Measurements from ENCODE around the gene SUPT3H. TPM values are rescaled to one million over a fixed set of nuclear protein-coding genes. Genes with fewer than 3 reads are reported as not detected.

SUPT3H gene
- total RNA-seq, 1 donor from 2014 or later = 6.7 TPM

DNA sequence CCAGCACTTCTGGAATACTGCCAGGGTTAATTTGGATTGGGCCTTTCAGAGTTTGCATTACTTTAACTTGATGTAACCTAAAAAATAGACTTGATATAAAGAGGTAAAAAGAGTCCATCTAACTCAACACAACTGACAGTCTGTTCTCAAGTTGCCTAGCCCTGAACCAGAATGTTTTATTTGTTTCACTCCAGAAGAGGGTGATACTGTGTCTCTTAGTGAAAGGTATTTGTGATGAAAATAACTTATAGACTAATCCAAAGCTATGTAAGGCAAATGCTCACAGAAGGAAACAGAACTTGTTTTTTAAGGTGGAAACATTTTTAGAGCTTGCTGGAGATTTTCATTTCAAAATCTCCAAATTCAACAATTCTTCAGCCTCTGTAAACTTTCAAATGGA lies 518.7 kb downstream of the SUPT3H start:
- ATAC-seq = no peak
- TF ChIP-seq, protein P1, sequence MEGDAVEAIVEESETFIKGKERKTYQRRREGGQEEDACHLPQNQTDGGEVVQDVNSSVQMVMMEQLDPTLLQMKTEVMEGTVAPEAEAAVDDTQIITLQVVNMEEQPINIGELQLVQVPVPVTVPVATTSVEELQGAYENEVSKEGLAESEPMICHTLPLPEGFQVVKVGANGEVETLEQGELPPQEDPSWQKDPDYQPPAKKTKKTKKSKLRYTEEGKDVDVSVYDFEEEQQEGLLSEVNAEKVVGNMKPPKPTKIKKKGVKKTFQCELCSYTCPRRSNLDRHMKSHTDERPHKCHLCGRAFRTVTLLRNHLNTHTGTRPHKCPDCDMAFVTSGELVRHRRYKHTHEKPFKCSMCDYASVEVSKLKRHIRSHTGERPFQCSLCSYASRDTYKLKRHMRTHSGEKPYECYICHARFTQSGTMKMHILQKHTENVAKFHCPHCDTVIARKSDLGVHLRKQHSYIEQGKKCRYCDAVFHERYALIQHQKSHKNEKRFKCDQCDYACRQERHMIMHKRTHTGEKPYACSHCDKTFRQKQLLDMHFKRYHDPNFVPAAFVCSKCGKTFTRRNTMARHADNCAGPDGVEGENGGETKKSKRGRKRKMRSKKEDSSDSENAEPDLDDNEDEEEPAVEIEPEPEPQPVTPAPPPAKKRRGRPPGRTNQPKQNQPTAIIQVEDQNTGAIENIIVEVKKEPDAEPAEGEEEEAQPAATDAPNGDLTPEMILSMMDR (IDR thresholded peaks at IDR 0.05) = no peak
- Histone ChIP-seq H3K4me3 (no peak overlapping the region), H3K27ac (no peak overlapping the region), H3K27me3 (ENCODE audit: low read depth) (no peaks in the 10 kb centered on the region), H3K36me3 (no peaks in the 10 kb centered on the region), H3K9me3 (no peaks in the 10 kb centered on the region), H3K4me1 (peaks cover 9% of the 10 kb centered on the region)
- intact Hi-C loops (cut with DNase I) = no loop called here
- no peak for DNase-seq

- Histone ChIP-seq H3K27ac (no peak overlapping the region), H3K4me3 (no peak overlapping the region), H3K36me3 (no peaks in the 10 kb centered on the region), H3K27me3 (ENCODE audit: low read depth) (no peaks in the 10 kb centered on the region), H3K4me1 (peaks cover 9% of the 10 kb centered on the region), H3K9me3 (no peaks in the 10 kb centered on the region)
- DNase-seq = no peak
- intact Hi-C loops (cut with DNase I) = no loop called here
- no peak for ATAC-seq
- TF ChIP-seq, protein P1 (IDR thresholded peaks at IDR 0.05) = no peak
Observed at GRCh38 chr6:44856479-44856878, 521.3 kb downstream of the SUPT3H start.

DNA sequence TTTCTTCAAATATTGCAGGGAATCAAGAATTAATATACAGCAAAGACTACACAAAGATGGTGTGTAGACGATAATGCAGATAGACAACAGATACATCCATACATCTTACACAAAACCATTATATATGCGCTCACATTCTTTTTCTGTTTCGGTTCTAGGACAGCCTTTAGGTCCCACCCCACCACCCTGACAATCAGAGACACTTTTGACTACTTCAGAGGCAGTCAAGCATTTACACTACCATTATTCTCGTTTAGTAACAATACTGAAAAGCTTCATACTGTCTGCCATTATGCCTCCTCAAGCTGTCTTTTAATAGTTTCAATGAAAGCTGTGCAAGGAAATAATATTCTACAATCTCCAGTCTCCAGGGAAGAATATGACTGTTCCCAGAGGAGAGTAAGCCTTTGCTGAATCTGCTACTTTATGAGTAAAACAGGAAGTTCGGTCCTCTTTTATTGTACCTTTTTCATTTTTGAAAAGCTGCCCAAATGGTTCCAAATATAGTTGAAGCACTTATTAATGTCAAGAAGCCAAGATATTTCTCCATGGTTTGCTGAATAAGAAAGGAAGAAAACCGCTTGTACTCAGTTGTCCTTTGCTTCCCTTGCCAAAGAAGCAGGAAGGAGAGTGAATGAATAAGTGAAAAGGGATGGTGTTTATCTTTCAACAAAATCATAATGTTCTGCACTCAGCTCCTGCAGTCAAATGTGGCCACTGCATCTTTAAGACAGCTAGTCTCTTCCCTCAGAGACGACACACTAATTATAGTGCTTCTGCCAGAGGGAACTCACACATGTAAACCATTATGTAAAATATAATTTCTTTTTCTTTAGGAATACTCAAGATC lies 521.9 kb downstream of the SUPT3H start:
- H3K36me3 ChIP-seq = no peaks in the 10 kb centered on the region
- intact Hi-C loops (cut with DNase I) = no loop called here
- DNase-seq (no peak), ATAC-seq (no peak)
- no peak overlapping the region for H3K27ac ChIP-seq
- TF ChIP-seq, protein P1 (IDR thresholded peaks at IDR 0.05) = no peak
- H3K4me1 ChIP-seq = peaks cover 9% of the 10 kb centered on the region
- H3K9me3 ChIP-seq = no peaks in the 10 kb centered on the region
- no peaks in the 10 kb centered on the region for H3K27me3 ChIP-seq (ENCODE audit: low read depth)
- H3K4me3 ChIP-seq = no peak overlapping the region

DNA sequence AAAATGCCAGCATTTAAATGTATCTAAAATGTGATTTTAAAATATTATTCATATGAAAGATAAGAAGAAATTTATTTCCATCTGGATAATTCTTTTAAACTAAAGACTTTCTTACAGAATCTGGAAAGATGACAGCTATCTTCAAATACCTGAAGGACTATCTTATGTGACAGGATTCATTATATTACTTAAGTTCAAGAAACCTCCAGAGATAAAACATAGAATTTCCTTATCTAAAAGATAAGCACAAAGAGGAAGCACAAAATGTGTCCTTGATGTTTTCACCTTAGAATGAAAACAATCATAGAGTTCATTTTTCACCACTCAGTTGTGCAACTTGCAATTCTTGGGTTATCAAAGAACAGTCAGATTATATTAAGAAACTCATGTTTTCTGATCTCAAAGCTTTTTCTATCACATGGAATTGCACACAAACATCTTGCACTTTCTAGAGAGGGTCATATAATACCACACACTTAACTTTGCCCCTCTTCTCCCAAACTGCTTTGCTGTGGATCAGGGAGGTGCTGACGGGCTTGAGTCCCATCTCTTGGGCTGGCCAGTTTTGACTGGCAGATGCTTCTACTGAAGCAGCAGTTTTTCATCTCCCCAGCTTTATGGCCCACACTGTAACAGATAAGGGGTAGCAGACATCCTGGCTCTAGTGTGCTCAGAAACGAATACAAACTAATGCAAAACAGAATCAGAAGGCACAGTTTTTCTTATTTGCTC lies 522.9 kb downstream of the SUPT3H start:
- intact Hi-C loops (cut with DNase I) = no loop called here

DNA sequence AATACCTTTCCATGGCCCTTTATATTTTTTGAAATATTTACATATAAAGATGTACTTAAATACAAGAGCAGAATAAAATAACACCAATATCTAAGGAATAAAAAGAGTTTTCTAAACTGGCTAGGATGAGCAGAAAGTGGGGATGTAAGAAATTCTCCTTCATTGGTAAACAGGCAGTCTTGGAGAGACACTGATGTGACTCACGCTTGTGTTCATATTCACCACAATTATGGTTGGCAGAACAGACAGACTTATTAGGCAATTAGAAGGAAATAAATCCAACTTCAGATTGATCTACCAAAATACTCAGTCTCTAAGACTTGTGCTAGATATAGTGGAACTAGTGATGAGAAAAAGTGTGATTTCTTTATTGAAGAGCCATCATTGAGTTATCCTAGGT lies 526.6 kb downstream of the SUPT3H start:
- TF ChIP-seq, protein P1 (IDR thresholded peaks at IDR 0.05) = no peak
- DNase-seq = no peak
- Histone ChIP-seq H3K36me3 (no peaks in the 10 kb centered on the region), H3K4me3 (no peak overlapping the region), H3K27me3 (ENCODE audit: low read depth) (no peaks in the 10 kb centered on the region), H3K9me3 (no peaks in the 10 kb centered on the region), H3K27ac (no peak overlapping the region), H3K4me1 (peaks cover 5% of the 10 kb centered on the region)
- intact Hi-C loops (cut with DNase I) = no loop called here
- ATAC-seq = no peak

More for the DNA sequence above, 522.9 kb downstream of the SUPT3H start:
- no peaks in the 10 kb centered on the region for H3K36me3 ChIP-seq
- DNase-seq (no peak), ATAC-seq (no peak)
- peaks cover 9% of the 10 kb centered on the region for H3K4me1 ChIP-seq
- no peaks in the 10 kb centered on the region for H3K27me3 ChIP-seq (ENCODE audit: low read depth)
- TF ChIP-seq, protein P1 (IDR thresholded peaks at IDR 0.05) = no peak
- H3K4me3 ChIP-seq = no peak overlapping the region
- no peaks in the 10 kb centered on the region for H3K9me3 ChIP-seq
- H3K27ac ChIP-seq = no peak overlapping the region
